NB4 (cell line): ENCODE measurements around the gene ENTPD1.

ENCODE experiments used
- POLR2A ChIP-seq: IDR thresholded peaks from 2 replicates; pipeline ENCODE4 v1.6.1; 2011; ENCODE audit warnings: mild to moderate bottlenecking; ENCODE audit not compliant: insufficient read length; ENCODE audit errors: extremely low read depth
- TF ChIP-seq, protein P1 (sequence below): IDR thresholded peaks from one replicate; pipeline ENCODE4 v1.5.1; 2012; ENCODE audit warnings: low read depth, low read length

DNA sequence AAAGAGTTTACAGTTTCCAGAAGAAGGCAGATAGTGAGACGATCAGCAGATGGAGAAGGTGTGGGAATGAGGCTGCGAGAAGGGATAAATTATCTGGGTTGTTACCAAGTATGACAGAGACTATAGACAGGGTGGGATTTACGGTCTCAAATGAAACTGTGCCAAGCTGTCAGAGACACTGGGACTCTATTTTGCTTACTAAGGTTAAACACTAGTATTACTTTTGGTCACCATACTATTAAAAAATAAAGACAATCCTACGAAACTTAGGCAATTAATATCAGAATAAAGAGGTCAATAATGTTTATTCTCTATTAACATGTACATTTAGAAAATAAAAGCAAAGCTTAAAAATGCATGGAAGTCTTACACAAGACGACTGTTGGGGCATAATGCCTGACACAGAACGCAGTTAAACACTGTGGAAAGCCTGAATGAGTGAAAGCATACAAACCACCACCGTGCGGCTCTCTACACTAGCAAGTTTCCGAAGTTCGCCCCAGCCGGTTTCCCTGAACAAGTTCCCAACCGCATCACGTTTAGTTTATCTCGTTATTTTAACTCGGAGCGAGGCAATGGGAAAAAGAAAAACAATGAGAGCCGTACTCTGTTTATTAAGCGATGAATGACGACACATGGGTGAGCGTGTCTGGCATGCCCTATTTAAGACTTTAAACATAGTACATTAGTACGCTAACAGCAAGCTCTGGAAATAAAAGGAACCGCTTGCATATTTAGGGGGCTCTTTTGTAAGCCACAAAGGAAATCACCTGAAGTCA lies 150.9 kb downstream of the ENTPD1 start:
- TF ChIP-seq, protein P1, sequence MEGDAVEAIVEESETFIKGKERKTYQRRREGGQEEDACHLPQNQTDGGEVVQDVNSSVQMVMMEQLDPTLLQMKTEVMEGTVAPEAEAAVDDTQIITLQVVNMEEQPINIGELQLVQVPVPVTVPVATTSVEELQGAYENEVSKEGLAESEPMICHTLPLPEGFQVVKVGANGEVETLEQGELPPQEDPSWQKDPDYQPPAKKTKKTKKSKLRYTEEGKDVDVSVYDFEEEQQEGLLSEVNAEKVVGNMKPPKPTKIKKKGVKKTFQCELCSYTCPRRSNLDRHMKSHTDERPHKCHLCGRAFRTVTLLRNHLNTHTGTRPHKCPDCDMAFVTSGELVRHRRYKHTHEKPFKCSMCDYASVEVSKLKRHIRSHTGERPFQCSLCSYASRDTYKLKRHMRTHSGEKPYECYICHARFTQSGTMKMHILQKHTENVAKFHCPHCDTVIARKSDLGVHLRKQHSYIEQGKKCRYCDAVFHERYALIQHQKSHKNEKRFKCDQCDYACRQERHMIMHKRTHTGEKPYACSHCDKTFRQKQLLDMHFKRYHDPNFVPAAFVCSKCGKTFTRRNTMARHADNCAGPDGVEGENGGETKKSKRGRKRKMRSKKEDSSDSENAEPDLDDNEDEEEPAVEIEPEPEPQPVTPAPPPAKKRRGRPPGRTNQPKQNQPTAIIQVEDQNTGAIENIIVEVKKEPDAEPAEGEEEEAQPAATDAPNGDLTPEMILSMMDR = peak; percentile 17
- no peak for TF ChIP-seq POLR2A
